22Rv1 (cell line): ENCODE measurements around the gene MOB3B.

Source experiments
- ZFX ChIP-seq: fragments of 450-650 bp; IDR thresholded peaks from 2 replicates; pipeline ENCODE4 v1.6.1; 2017; ENCODE audit warnings: antibody characterized with exemption, borderline replicate concordance
- TF ChIP-seq, protein P1 (sequence below): fragments of 450-650 bp; IDR thresholded peaks from 2 replicates; pipeline ENCODE4 v1.5.1; 2017; ENCODE audit warnings: mild to moderate bottlenecking

DNA sequence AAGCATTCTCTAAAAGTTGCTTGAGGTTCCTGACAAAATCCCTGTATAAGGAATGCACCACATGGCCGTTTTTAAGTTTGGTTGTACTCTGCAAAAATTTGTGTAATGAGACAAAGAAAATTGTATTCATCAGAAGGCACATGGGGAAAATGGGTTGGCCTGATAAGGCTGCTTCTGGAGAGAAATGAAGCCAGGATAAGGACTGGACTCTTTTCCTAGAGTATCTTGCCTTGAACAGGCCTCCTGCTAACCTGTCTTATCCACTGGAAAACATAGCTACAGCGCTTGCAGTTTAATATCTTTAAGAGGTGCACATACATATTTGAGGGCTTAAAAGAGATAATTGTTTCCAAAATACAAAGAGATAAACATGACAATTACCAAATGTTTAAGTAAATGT, 46.9 kb downstream of the MOB3B start:
- TF ChIP-seq, protein P1, sequence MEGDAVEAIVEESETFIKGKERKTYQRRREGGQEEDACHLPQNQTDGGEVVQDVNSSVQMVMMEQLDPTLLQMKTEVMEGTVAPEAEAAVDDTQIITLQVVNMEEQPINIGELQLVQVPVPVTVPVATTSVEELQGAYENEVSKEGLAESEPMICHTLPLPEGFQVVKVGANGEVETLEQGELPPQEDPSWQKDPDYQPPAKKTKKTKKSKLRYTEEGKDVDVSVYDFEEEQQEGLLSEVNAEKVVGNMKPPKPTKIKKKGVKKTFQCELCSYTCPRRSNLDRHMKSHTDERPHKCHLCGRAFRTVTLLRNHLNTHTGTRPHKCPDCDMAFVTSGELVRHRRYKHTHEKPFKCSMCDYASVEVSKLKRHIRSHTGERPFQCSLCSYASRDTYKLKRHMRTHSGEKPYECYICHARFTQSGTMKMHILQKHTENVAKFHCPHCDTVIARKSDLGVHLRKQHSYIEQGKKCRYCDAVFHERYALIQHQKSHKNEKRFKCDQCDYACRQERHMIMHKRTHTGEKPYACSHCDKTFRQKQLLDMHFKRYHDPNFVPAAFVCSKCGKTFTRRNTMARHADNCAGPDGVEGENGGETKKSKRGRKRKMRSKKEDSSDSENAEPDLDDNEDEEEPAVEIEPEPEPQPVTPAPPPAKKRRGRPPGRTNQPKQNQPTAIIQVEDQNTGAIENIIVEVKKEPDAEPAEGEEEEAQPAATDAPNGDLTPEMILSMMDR = no peak
- no peak for TF ChIP-seq ZFX
